ENCODE measurements around the gene SMAD6. TPM values are rescaled to one million over a fixed set of nuclear protein-coding genes. Genes with fewer than 3 reads are reported as not detected.

The SMAD6 gene
- total and polyA plus RNA-seq, 2 donors (not counting 1 experiment from before 2014, with no cell fraction given): 1.2 to 8.9 TPM

- Histone ChIP-seq H2AFZ (ENCODE audit: low read length) (no peak overlapping the region), H3K4me3 (replicated peaks in 1 of 4; ENCODE audit: control extremely low read depth in 1 of 4, insufficient read depth in 1 of 4, low read depth in 3 of 4, low read length in 4 of 4) (no peak overlapping the region), H3K9me3 (ENCODE audit: control insufficient read depth, insufficient read depth, low read depth, low read length) (no peaks in the 10 kb centered on the region), H3K36me3 (ENCODE audit: control insufficient read depth, insufficient read depth, low read length) (no peaks in the 10 kb centered on the region), H3K4me2 (ENCODE audit: extremely low read depth, insufficient read depth, low read length) (peak overlapping the region; percentile 76), H3K27me3 (ENCODE audit: control insufficient read depth, insufficient read depth, low read length) (no peaks in the 10 kb centered on the region), H3K9ac (ENCODE audit: insufficient read depth, low read length) (no peak overlapping the region), H4K20me1 (ENCODE audit: control insufficient read depth, extremely low read depth, insufficient read depth, low read length) (no peaks in the 10 kb centered on the region), H3K4me1 (ENCODE audit: control insufficient read depth, extremely low read depth, insufficient read depth, low read length) (peaks cover 35% of the 10 kb centered on the region), H3K27ac (ENCODE audit: insufficient read depth, low read length) (peak overlapping the region; percentile 36), H3K79me2 (ENCODE audit: control insufficient read depth, insufficient read depth, low read length) (no peaks in the 10 kb centered on the region)
- DNase-seq (ENCODE audit: low read depth in 2 of 2): no peak
- no peak for TF ChIP-seq EZH2 (IDR thresholded peaks at IDR 0.05; ENCODE audit: low read length, missing control alignments)
These were observed 62.2 kb downstream of the SMAD6 start for GRCh38 chr15:66764072-66764786.

- DNase-seq (ENCODE audit: low read depth in 2 of 2): peak in 1 of 2 donors; percentile 77
- no peak overlapping the region for H3K27ac ChIP-seq (ENCODE audit: insufficient read depth, low read length)
- H3K9ac ChIP-seq (ENCODE audit: insufficient read depth, low read length): no peak overlapping the region
- H3K4me3 ChIP-seq (replicated peaks in 1 of 4; ENCODE audit: control extremely low read depth in 1 of 4, insufficient read depth in 1 of 4, low read depth in 3 of 4, low read length in 4 of 4): no peak overlapping the region
- H2AFZ ChIP-seq (ENCODE audit: low read length): no peak overlapping the region
- H3K4me2 ChIP-seq (ENCODE audit: extremely low read depth, insufficient read depth, low read length): no peak overlapping the region
- no peaks in the 10 kb centered on the region for H3K36me3 ChIP-seq (ENCODE audit: control insufficient read depth, insufficient read depth, low read length)
- no peaks in the 10 kb centered on the region for H3K79me2 ChIP-seq (ENCODE audit: control insufficient read depth, insufficient read depth, low read length)
- H3K9me3 ChIP-seq (ENCODE audit: control insufficient read depth, insufficient read depth, low read depth, low read length): no peaks in the 10 kb centered on the region
- no peaks in the 10 kb centered on the region for H3K27me3 ChIP-seq (ENCODE audit: control insufficient read depth, insufficient read depth, low read length)
- peaks cover 35% of the 10 kb centered on the region for H3K4me1 ChIP-seq (ENCODE audit: control insufficient read depth, extremely low read depth, insufficient read depth, low read length)
- no peak for TF ChIP-seq EZH2 (IDR thresholded peaks at IDR 0.05; ENCODE audit: low read length, missing control alignments)
- TF ChIP-seq CTCF (conservative IDR thresholded peaks at IDR 0.05 in 1 of 2, IDR thresholded peaks at IDR 0.05 in 1 of 2; ENCODE audit: low read depth in 1 of 2, low read length in 2 of 2): no peak
- no peaks in the 10 kb centered on the region for H4K20me1 ChIP-seq (ENCODE audit: control insufficient read depth, extremely low read depth, insufficient read depth, low read length)
These were observed 63.6 kb downstream of the SMAD6 start for GRCh38 chr15:66765478-66766281.

- H3K36me3 ChIP-seq (ENCODE audit: control insufficient read depth, insufficient read depth, low read length): no peaks in the 10 kb centered on the region
- peaks cover 32% of the 10 kb centered on the region for H3K4me1 ChIP-seq (ENCODE audit: control insufficient read depth, extremely low read depth, insufficient read depth, low read length)
- peak; percentile 53 to 78 for DNase-seq (ENCODE audit: low read depth in 2 of 2)
- no peak overlapping the region for H3K4me3 ChIP-seq (replicated peaks in 1 of 4; ENCODE audit: control extremely low read depth in 1 of 4, insufficient read depth in 1 of 4, low read depth in 3 of 4, low read length in 4 of 4)
- no peaks in the 10 kb centered on the region for H3K27me3 ChIP-seq (ENCODE audit: control insufficient read depth, insufficient read depth, low read length)
- no peaks in the 10 kb centered on the region for H3K79me2 ChIP-seq (ENCODE audit: control insufficient read depth, insufficient read depth, low read length)
- no peaks in the 10 kb centered on the region for H4K20me1 ChIP-seq (ENCODE audit: control insufficient read depth, extremely low read depth, insufficient read depth, low read length)
- no peaks in the 10 kb centered on the region for H3K9me3 ChIP-seq (ENCODE audit: control insufficient read depth, insufficient read depth, low read depth, low read length)
- H2AFZ ChIP-seq (ENCODE audit: low read length): no peak overlapping the region
- TF ChIP-seq CTCF (conservative IDR thresholded peaks at IDR 0.05 in 1 of 2, IDR thresholded peaks at IDR 0.05 in 1 of 2; ENCODE audit: low read depth in 1 of 2, low read length in 2 of 2) (no peak), EZH2 (IDR thresholded peaks at IDR 0.05; ENCODE audit: low read length, missing control alignments) (no peak)
- H3K4me2 ChIP-seq (ENCODE audit: extremely low read depth, insufficient read depth, low read length): no peak overlapping the region
- no peak overlapping the region for H3K27ac ChIP-seq (ENCODE audit: insufficient read depth, low read length)
- H3K9ac ChIP-seq (ENCODE audit: insufficient read depth, low read length): no peak overlapping the region
These were observed 64.5 kb downstream of the SMAD6 start for GRCh38 chr15:66766282-66767230.

Data from fibroblast of lung (primary cell).